Upper lobe of left lung (tissue), 6 donors: ENCODE results near the gene SUSD6. TPM values are rescaled to one million over a fixed set of nuclear protein-coding genes. Genes with fewer than 3 reads are reported as not detected.
A peak's percentile ranks its signal among the peaks of the same experiment; 100 is the strongest.

Experiments used
- ATAC-seq, 2 donors: fragments of 200-7000 bp; cut with Tn5 transposase; one replicate each; pipeline ENCODE4 v1.9.1; 2022; ENCODE audit warnings: mild to moderate bottlenecking in 2 of 2, moderate library complexity in 2 of 2; ENCODE audit not compliant: low FRiP score in 2 of 2
- DNase-seq, 2 donors: peaks; one replicate each; pipeline ENCODE4 v3.0.0-alpha.2; 2019 to 2020
- H3K27ac ChIP-seq, 4 donors: fragments of 200-600 bp; sonication (generic); one replicate each; pipeline ENCODE4 v1.5.1; 2016 to 2019
- H3K27me3 ChIP-seq, 4 donors: fragments of 200-600 bp; sonication (generic); one replicate each; pipeline ENCODE4 v1.5.1; 2017 to 2019
- H3K36me3 ChIP-seq, 4 donors: fragments of 200-600 bp; sonication (generic); one replicate each; pipeline ENCODE4 v1.5.1; 2016 to 2019
- H3K4me1 ChIP-seq, 4 donors: fragments of 200-600 bp; sonication (generic); one replicate each; pipeline ENCODE4 v1.5.1; 2018 to 2019
- H3K4me3 ChIP-seq, 4 donors: fragments of 200-600 bp; sonication (generic); one replicate each; pipeline ENCODE4 v1.5.1; 2017 to 2019; ENCODE audit warnings: mild to moderate bottlenecking in 2 of 4, moderate library complexity in 1 of 4
- H3K9me3 ChIP-seq, 4 donors: fragments of 200-600 bp; sonication (generic); one replicate each; pipeline ENCODE4 v1.5.1; 2018 to 2019
- EP300 ChIP-seq, 4 donors: sonication (generic); formaldehyde crosslinking; IDR thresholded peaks; one replicate each; pipeline ENCODE4 v1.5.1; 2017; ENCODE audit warnings: antibody characterized with exemption in 4 of 4, control low read depth in 2 of 4
- POLR2A ChIP-seq, 4 donors: fragments of 450-650 bp; IDR thresholded peaks; one replicate each; pipeline ENCODE4 v1.5.1; 2016 to 2017; ENCODE audit warnings: antibody characterized with exemption in 4 of 4, mild to moderate bottlenecking in 2 of 4
- POLR2AphosphoS5 ChIP-seq, 2 donors: sonication (generic); formaldehyde crosslinking; IDR thresholded peaks; one replicate each; pipeline ENCODE4 v1.5.1; 2017; ENCODE audit warnings: antibody characterized with exemption in 2 of 2
- WGBS, 2 donors: methylation state at CpG; one replicate each; pipeline ENCODE4 v1.1.5; 2017 to 2018; 5-methylcytosine and 5-hydroxymethylcytosine counted together
- total RNA-seq, 6 donors: library from RNA; depleted of rRNA in 4 of 6; stranded (reverse); fragments of >200 nt in 4 of 6; gene quantifications; one replicate each; pipeline versions ENCODE4 v1.1.0 to v1.2.1, GENCODE V29; 2016 to 2021
- TF ChIP-seq, protein P1 (sequence below), 6 experiments: fragments of 450-650 bp in 4 of 6; fragments of 200-600 bp in 2 of 6; sonication (generic) in 2 of 6; IDR thresholded peaks; one replicate each; pipeline ENCODE4 v1.5.1; 2016 to 2019; ENCODE audit warnings: antibody characterized with exemption in 6 of 6
- donor health status: DM: no; HTN: no; CAD: no; lungs with moderate emphysema.
- donor health status: DM: no; HTN: yes; CAD: no; lungs with severe emphysema.

The SUSD6 gene
- total RNA-seq, 6 donors from 2014 or later, result 63.4 to 90.4 (median 81.6) TPM

DNA sequence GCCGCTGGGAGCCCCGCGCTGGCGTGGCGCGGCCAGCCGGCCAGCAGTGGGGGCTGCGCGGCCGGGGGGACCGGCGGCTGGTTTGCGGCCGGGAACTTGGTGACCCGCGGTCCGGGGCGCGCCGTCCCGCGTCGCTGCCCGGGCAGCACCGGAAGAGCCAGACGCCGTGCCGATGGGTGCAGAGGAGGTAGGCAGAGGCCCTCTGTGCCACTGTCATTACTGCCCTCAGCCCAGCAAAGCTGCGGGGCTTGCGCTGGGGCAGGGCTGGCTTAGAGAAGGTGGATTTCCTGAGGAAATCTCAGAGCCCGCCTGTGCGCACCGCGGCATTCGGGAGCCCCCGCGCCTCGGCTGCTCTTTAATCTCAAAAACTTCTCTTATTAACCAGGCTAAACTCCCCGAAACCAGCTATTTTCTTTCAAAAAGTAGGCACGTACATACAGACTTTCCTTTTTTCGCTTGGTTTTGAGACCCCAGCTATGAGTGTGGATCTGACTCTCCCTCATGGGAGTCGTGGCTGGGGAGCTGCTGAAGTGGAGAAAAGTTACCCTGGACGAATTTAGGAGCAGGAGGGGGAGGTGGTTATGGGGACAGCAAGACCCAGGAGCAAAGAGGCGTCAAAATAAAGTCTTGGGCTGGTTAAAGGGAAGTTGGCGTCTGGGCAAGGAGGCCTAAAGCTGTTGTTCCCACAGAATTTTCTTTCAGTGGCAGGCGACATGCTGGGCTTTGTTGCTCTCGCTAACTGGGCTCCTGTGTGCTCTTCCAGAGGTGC is 802 bp downstream of the SUSD6 start:
- peak overlapping the region; percentile 97 to 99 (median 98) for H3K27ac ChIP-seq
- WGBS, 2 donors, result 0 to 1% methylated on average over 17 to 24 of the region's 47 CpGs
- DNase-seq (peak in 1 of 2 donors; percentile 40), ATAC-seq (peak; percentile 13 to 26)
- TF ChIP-seq, protein P1, sequence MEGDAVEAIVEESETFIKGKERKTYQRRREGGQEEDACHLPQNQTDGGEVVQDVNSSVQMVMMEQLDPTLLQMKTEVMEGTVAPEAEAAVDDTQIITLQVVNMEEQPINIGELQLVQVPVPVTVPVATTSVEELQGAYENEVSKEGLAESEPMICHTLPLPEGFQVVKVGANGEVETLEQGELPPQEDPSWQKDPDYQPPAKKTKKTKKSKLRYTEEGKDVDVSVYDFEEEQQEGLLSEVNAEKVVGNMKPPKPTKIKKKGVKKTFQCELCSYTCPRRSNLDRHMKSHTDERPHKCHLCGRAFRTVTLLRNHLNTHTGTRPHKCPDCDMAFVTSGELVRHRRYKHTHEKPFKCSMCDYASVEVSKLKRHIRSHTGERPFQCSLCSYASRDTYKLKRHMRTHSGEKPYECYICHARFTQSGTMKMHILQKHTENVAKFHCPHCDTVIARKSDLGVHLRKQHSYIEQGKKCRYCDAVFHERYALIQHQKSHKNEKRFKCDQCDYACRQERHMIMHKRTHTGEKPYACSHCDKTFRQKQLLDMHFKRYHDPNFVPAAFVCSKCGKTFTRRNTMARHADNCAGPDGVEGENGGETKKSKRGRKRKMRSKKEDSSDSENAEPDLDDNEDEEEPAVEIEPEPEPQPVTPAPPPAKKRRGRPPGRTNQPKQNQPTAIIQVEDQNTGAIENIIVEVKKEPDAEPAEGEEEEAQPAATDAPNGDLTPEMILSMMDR (IDR thresholded peaks at IDR 0.05), result peak in 1 of 6 experiments; percentile 29
- TF ChIP-seq POLR2A (IDR thresholded peaks at IDR 0.05) (peak in 1 of 4 donors; percentile 6), EP300 (IDR thresholded peaks at IDR 0.05) (no peak), POLR2AphosphoS5 (IDR thresholded peaks at IDR 0.05) (no peak)
- no peaks in the 10 kb centered on the region for H3K27me3 ChIP-seq
- peaks cover 50 to 60% (median 57%) of the 10 kb centered on the region in 4 donors for H3K4me1 ChIP-seq
- H3K36me3 ChIP-seq, result no peaks in the 10 kb centered on the region
- peak overlapping the region; percentile 83 to 89 (median 85) for H3K4me3 ChIP-seq
- no peaks in the 10 kb centered on the region for H3K9me3 ChIP-seq

DNA sequence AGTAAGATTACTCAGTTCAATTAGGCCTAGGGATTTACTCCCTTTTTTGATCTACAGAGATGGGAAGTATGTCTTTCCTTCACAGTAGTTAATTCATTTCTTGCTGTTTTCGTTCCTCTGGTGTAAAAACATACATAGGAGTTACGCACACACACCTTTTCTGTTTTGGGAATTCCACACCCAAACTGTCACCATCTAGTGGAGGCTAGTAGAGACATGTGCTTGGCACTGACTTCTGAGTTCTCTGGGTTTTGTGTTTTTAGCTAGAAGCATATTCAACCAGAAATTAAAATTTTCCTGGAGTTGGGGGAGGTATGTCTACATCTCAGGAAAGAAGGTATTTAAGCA is 1.4 kb downstream of the SUSD6 start:
- TF ChIP-seq EP300 (IDR thresholded peaks at IDR 0.05) (no peak), POLR2AphosphoS5 (IDR thresholded peaks at IDR 0.05) (no peak), POLR2A (IDR thresholded peaks at IDR 0.05) (no peak)
- TF ChIP-seq, protein P1 (IDR thresholded peaks at IDR 0.05), result no peak
- Histone ChIP-seq H3K36me3 (no peaks in the 10 kb centered on the region), H3K27ac (peak overlapping the region; percentile 97 to 99 (median 98)), H3K9me3 (no peaks in the 10 kb centered on the region), H3K27me3 (no peaks in the 10 kb centered on the region), H3K4me1 (peaks cover 56 to 66% (median 63%) of the 10 kb centered on the region in 4 donors), H3K4me3 (peak overlapping the region; percentile 83 to 89 (median 85))
- DNase-seq (no peak), ATAC-seq (no peak)
- 3 to 14% methylated on average over 2 of the region's 2 CpGs for WGBS, 2 donors

DNA sequence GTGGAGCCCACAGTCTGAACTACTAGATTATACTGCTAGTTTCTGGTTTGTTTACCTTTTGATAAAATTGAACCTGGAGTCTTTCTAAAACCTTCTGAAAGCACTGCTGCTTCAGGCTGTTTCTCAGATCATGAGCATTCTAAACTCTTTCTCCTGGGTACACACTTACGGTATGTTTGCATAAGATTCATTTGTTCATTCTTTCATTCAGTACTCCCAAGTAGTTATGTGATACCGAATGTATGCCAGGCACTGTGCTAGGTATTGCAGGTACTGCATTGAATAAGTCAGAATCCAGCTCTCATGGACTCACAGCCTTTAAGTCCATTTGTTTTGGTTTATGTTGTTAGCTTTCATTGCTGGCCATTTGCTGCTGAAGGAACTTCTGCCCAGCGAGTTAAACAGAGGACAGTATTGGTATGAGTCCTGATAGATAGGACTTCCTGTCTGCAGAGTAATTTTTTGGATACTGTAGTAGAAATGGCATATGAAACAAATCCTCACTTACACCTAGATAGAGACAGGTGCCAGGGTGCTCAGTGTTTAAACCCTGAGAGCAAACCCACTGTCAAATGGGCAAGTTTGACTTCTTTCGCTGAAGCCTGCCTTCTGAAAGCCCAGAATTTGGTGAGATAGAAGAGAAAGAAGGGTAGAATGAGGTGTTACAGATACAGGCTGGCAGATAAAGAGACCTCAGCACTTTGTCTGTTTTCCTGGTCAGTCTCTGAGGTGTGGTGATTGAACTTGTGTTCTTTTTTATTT is 2.1 kb downstream of the SUSD6 start:
- TF ChIP-seq EP300 (IDR thresholded peaks at IDR 0.05), result no peak
- TF ChIP-seq, protein P1 (IDR thresholded peaks at IDR 0.05), result no peak
- no peak for TF ChIP-seq POLR2AphosphoS5 (IDR thresholded peaks at IDR 0.05)
- TF ChIP-seq POLR2A (IDR thresholded peaks at IDR 0.05), result no peak
- WGBS, 2 donors, result 40 to 51% methylated on average over 4 of the region's 4 CpGs
- no peaks in the 10 kb centered on the region for H3K27me3 ChIP-seq
- peak overlapping the region in 3 of 4 donors; percentile 84 to 89 (median 86) for H3K4me3 ChIP-seq
- no peak for ATAC-seq
- peak overlapping the region; percentile 97 to 99 (median 98) for H3K27ac ChIP-seq
- peaks cover 63 to 73% (median 69%) of the 10 kb centered on the region in 4 donors for H3K4me1 ChIP-seq
- no peaks in the 10 kb centered on the region for H3K9me3 ChIP-seq
- DNase-seq, result no peak
- no peaks in the 10 kb centered on the region for H3K36me3 ChIP-seq

DNA sequence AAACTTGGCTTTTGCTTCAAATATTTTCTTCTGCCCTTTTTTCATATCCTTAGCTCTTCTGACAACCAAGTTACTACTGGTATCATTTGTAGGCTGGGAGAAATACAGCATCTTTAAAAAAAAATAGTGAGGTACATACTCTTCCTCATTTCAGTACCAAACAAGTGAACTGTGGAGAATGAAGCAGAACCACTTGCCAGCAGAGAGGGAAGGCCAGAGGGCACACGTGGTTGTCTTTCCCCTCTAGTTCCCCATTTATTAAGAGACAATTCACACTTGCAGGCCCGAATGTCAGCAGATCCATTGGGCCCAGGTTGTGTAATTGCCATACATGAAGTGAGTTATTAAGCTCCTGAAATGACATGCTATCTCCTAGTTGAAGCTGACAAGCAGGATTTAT is 3.2 kb downstream of the SUSD6 start:
- Histone ChIP-seq H3K27me3 (no peaks in the 10 kb centered on the region), H3K4me1 (peaks cover 74 to 84% (median 79%) of the 10 kb centered on the region in 4 donors), H3K36me3 (no peaks in the 10 kb centered on the region), H3K27ac (peak overlapping the region; percentile 97 to 99 (median 98)), H3K9me3 (no peaks in the 10 kb centered on the region), H3K4me3 (peak overlapping the region in 1 of 4 donors; percentile 86)
- peak in 1 of 2 donors; percentile 85 for DNase-seq
- TF ChIP-seq POLR2A (IDR thresholded peaks at IDR 0.05) (peak in 1 of 4 donors; percentile 31), EP300 (IDR thresholded peaks at IDR 0.05) (no peak), POLR2AphosphoS5 (IDR thresholded peaks at IDR 0.05) (peak; percentile 19 to 47)
- TF ChIP-seq, protein P1 (IDR thresholded peaks at IDR 0.05), result no peak
- 4 to 6% methylated on average over 2 of the region's 2 CpGs for WGBS, 2 donors
- peak in 1 of 2 donors; percentile 49 for ATAC-seq
